Activated naive CD4-positive, alpha-beta T cell treated with anti-CD3 and anti-CD28 coated beads, Interleukin-2, amount 50 U/mL, for 72 hours (primary cell): ENCODE measurements around the gene HEPHL1. TPM values are rescaled to one million over a fixed set of nuclear protein-coding genes. Genes with fewer than 3 reads are reported as not detected.
"Not testable (repeated sequence)": the region's sequence is repeated elsewhere in the genome, so short reads cannot be mapped to it uniquely, and the experiment has no call there.

Experiments
- ATAC-seq, 2 donors: fragments of 150-1000 bp; cut with Tn5 transposase; 2 replicates each; pipeline ENCODE4 v1.10.0; 2021; ENCODE audit warnings: mild to moderate bottlenecking in 2 of 2, moderate library complexity in 2 of 2
- DNase-seq, 2 donors: peaks; one replicate each; pipeline ENCODE4 v3.0.0; 2021 to 2022; ENCODE audit warnings: low spot score in 2 of 2
- H3K27ac Mint-ChIP-seq, 2 donors: one replicate each; pipeline ENCODE4 v1.8.0; 2022; ENCODE audit warnings: mild to moderate bottlenecking in 2 of 2, mixed read lengths in 2 of 2
- H3K36me3 Mint-ChIP-seq, 2 donors: one replicate each; pipeline ENCODE4 v1.8.0; 2022; ENCODE audit warnings: mixed read lengths in 2 of 2
- H3K9me3 Mint-ChIP-seq, 2 donors: one replicate each; pipeline ENCODE4 v1.8.0; 2022; ENCODE audit warnings: mixed read lengths in 2 of 2
- total RNA-seq, 2 donors: library from RNA; stranded (reverse); gene quantifications; one replicate each; pipeline ENCODE4 v1.2.3, GENCODE V29; 2022

The HEPHL1 gene
- total RNA-seq, 2 donors from 2014 or later: not detected

- DNase-seq: no peak
- no peak for ATAC-seq
- Mint-ChIP-seq H3K36me3 (peaks cover 0 to 2% of the 10 kb centered on the region in 2 donors), H3K9me3 (no peaks in the 10 kb centered on the region), H3K27ac (peak overlapping the region in 1 of 2 donors; percentile 56)
Measured at GRCh38 chr11:94148189-94148588, 127.0 kb downstream of the HEPHL1 start.

- DNase-seq: no peak
- no peak for ATAC-seq
- Mint-ChIP-seq H3K27ac (no peak overlapping the region), H3K36me3 (peaks cover 0 to 5% of the 10 kb centered on the region in 2 donors), H3K9me3 (no peaks in the 10 kb centered on the region)
Measured at GRCh38 chr11:94149431-94150017, 128.4 kb downstream of the HEPHL1 start.

- no peak for DNase-seq
- peaks cover 0 to 5% of the 10 kb centered on the region in 2 donors for H3K36me3 Mint-ChIP-seq
- ATAC-seq: no peak
- no peak overlapping the region for H3K27ac Mint-ChIP-seq
- no peaks in the 10 kb centered on the region for H3K9me3 Mint-ChIP-seq
Measured at GRCh38 chr11:94150056-94150455, 128.9 kb downstream of the HEPHL1 start.

- ATAC-seq (no peak), DNase-seq (no peak)
- H3K36me3 Mint-ChIP-seq: peaks cover 6 to 10% of the 10 kb centered on the region in 2 donors
- H3K27ac Mint-ChIP-seq: no peak overlapping the region
- H3K9me3 Mint-ChIP-seq: no peaks in the 10 kb centered on the region
Measured at GRCh38 chr11:94150704-94151685, 129.8 kb downstream of the HEPHL1 start.

- ATAC-seq (peak; percentile 94 to 95), DNase-seq (peak in 1 of 2 donors; percentile 31)
Measured at GRCh38 chr11:94151903-94152677, 130.9 kb downstream of the HEPHL1 start.

GRCh38 chr11:94152678-94153065 lies 131.5 kb downstream of the HEPHL1 start:
- DNase-seq: no peak
- Mint-ChIP-seq H3K27ac (peak overlapping the region; percentile 73 to 74), H3K9me3 (no peaks in the 10 kb centered on the region), H3K36me3 (peaks cover 14 to 15% of the 10 kb centered on the region in 2 donors)
- no peak for ATAC-seq

More at GRCh38 chr11:94151903-94152677, 130.9 kb downstream of the HEPHL1 start:
- Mint-ChIP-seq H3K9me3 (no peaks in the 10 kb centered on the region), H3K36me3 (peaks cover 14 to 15% of the 10 kb centered on the region in 2 donors), H3K27ac (peak overlapping the region; percentile 73 to 74)

GRCh38 chr11:94153320-94153719 lies 132.2 kb downstream of the HEPHL1 start:
- H3K27ac Mint-ChIP-seq: no peak overlapping the region
- ATAC-seq: no peak
- H3K36me3 Mint-ChIP-seq: peaks cover 14 to 15% of the 10 kb centered on the region in 2 donors
- H3K9me3 Mint-ChIP-seq: no peaks in the 10 kb centered on the region
- no peak for DNase-seq

GRCh38 chr11:94154095-94154856 lies 133.1 kb downstream of the HEPHL1 start:
- no peak for ATAC-seq
- peaks cover under 1% of the 10 kb centered on the region in 2 donors for H3K9me3 Mint-ChIP-seq
- H3K27ac Mint-ChIP-seq: peak overlapping the region in 1 of 2 donors; percentile 52
- no peak for DNase-seq
- H3K36me3 Mint-ChIP-seq: peaks cover 17% of the 10 kb centered on the region in 2 donors

GRCh38 chr11:94157339-94157738 lies 136.2 kb downstream of the HEPHL1 start:
- H3K9me3 Mint-ChIP-seq, ATAC-seq, H3K27ac Mint-ChIP-seq, DNase-seq: not testable (repeated sequence)
- H3K36me3 Mint-ChIP-seq: peaks cover 35 to 38% of the 10 kb centered on the region in 2 donors

Other genes with a start within 250 kb of the HEPHL1 start
- gene MED17, start 237.1 kb upstream of the HEPHL1 start, total RNA-seq: 10 to 100 TPM; 37.3 to 38.4 TPM
- gene VSTM5, start 170.7 kb upstream of the HEPHL1 start, total RNA-seq: not detected
- 10 to 100 TPM in 1 of 2 donors, 1 to 10 TPM in 1; 4.8 to 10.7 TPM for gene PANX1, start 107.5 kb downstream of the HEPHL1 start, total RNA-seq